IPS-NIHi11 (cell line): ENCODE results near the gene GLRX5.
A peak's percentile ranks its signal among the peaks of the same experiment; 100 is the strongest.
"Not testable (repeated sequence)": the region's sequence is repeated elsewhere in the genome, so short reads cannot be mapped to it uniquely, and the experiment has no call there.

Experiments
- DNase-seq: peaks from one replicate; pipeline ENCODE4 v3.0.0; 2012; ENCODE audit warnings: mixed read lengths, low spot score

The GLRX5 gene

DNA sequence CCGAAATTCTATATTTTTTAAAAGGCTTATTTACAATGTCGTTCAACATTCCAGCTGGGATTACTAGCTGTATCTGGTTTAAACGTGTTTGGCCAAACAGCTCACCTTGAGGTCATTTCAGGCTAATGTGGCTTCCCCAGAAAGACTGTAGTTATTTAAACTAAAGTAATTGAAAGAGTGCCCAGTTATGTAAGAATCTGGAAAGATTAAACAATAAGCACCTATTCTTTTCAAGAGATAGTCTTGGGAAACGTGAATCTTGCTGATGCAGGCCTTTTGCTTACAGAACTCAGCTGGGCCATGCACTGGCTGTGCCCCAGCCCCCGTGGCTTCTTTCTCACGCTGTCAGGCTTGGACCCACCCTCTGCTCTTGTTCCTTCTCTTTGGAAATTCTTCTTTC lies 24.4 kb downstream of the GLRX5 start:
- no peak for DNase-seq

DNA sequence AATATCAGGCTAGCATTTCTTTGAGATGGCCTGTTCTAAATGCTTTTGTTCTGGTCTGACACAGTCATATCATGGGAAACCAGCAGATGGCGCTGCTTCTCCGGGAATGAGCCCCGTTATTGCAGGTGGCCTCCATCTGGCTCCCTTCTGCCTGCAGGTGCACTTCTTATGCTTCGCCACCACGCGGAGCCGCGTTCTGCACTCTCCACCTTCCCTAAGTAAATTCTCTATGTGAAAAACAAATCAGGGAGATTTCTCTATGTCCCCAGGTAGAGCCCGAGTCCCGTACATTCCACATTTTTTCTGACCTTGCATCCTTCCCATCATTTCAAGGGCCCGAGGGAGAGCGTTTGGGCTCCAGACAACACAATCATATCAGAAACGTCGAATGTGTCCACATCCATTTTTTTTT lies 26.2 kb downstream of the GLRX5 start:
- DNase-seq = peak; percentile 89

GRCh38 chr14:95562892-95563685 lies 28.2 kb downstream of the GLRX5 start:
- DNase-seq = no peak

DNA sequence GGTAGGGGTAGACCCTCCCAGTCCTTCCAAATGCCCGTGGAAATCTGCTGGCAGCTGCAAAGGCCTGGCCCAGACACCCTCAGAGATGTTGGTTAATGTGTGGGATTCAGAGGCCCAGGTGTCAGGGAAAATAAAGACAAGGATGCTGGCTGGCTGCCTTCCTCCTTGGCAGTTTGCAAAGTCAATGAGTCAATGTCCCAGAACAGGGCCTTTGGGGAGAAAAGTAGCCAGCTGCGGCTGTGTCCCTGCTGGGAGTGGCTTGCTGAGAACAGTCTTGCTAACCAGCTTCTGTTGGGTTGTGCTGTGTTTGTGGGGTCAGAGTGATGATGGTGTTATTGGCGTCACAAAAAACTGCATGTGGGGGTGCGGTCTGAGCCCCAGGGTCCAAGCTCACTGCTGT lies 29.2 kb downstream of the GLRX5 start:
- no peak for DNase-seq

DNA sequence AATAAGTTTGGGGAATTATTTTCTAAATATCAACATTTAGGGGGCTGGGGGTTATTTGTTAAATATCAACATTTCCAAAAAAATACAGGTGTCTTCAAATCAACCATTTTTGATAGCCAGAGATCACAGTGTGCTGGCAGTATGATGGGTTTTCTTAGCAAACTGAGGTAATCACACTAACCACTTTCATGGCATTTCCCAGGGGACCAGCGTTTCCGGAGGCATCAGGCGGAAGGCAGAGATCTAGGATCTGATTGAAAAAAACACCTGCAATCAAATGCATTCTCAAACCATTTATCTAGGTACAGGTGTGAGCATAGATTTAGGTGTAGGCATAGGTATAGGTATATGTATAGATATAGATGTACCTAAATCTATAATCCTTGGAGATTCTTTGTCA lies 34.6 kb downstream of the GLRX5 start:
- no peak for DNase-seq

GRCh38 chr14:95573313-95573712 lies 38.5 kb downstream of the GLRX5 start:
- no peak for DNase-seq

DNA sequence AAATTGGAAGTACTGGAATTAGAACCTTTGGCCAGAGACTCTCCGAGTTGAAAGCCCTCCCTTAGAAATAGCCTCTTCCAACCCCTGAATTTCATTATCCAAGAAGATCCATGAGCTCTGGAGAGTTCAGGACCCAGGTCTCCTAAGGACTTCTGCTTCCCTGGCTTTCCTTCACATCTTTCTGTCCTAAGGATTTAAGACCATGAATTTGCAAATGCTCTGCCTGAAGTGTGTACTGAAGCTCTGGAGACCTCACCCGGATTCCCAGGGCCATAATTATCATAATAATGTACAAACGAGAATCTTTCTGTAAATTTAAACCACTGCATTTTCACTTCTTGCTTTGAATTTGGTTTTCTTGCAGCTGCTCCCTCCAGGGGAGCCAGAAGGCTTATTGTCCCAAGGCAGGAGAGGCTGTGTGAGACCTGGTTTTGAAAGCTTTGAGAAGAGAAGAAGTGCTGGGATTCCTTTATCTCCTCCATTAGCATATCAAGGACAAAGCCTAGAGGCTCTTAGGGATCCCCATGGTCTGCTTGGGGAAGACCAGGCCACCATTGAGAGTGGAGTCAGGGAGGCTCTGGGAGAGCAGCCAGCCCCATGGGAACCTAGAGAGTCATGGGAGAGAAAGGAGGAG lies 41.1 kb downstream of the GLRX5 start:
- DNase-seq = peak; percentile 57

GRCh38 chr14:95577067-95577800 lies 42.4 kb downstream of the GLRX5 start:
- no peak for DNase-seq

DNA sequence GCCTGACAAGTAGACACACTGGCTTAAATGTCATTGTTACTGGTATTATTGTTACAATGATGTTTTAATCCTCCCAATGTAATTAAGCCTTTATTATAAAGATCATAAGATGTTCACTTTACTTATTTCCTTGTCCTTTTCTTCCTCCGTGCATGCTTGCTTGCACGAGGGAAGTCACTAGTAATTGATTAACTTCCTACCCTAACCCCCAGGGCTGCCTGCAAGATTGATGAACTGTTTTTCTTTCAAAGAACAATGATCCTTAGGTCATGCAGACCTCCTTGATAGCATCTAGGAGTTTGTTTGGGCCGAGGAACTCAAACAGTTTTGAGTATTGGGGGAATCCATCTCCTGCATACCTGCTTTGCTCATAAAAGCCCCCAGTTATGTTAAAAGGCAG lies 43.0 kb downstream of the GLRX5 start:
- DNase-seq = no peak

DNA sequence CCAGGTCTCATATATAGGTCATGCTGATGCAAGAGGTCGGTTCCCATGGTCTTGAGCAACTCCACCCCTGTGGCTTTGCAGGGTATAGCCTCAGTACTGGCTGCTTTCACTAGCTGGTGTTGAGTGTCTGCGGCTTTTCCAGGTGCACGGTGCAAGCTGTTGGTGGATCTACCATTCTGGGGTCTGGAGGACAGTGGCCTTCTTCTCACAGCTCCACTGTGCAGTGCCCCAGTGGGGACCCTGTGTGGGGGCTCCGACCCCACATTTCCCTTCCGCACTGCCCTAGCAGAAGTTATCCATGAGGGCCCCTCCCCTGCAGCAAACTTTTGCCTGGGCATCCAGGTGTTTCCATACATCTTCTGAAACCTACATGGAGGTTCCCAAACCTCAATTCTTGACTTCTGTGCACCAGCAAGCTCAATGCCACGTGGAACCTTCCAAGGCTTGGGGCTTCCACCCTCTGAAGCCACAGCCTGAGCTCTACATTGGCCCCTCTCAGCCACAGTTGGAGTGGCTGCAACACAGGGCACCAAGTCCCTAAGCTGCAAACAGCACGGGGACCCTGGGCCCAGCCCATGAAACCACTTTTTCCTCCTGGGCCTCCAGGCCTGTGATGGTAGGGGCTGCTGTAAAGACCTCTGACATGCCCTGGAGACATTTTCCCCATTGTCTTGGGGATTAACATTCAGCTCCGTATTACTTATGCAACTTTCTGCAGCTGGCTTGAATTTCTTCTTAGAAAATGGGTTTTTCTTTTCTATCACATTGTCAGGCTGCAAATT lies 49.2 kb downstream of the GLRX5 start:
- not testable (repeated sequence) for DNase-seq

- DNase-seq = no peak
These were observed 51.2 kb downstream of the GLRX5 start for GRCh38 chr14:95585953-95586620.

GRCh38 chr14:95591182-95591581 lies 56.3 kb downstream of the GLRX5 start:
- DNase-seq = not testable (repeated sequence)
